ENCODE measurements around the gene EXO1. TPM values are rescaled to one million over a fixed set of nuclear protein-coding genes. Genes with fewer than 3 reads are reported as not detected.

The EXO1 gene
- polyA plus RNA-seq, 1 donor (not counting 4 experiments of a cell fraction or from before 2014, with no cell fraction given): 5.4 TPM

GRCh38 chr1:241916196-241916595, 68.2 kb downstream of the EXO1 start:
- Histone ChIP-seq H4K20me1 (ENCODE audit: control insufficient read depth, extremely low read depth, insufficient read depth, low read length) (no peaks in the 10 kb centered on the region), H3K36me3 (ENCODE audit: control insufficient read depth in 2 of 2, extremely low read depth in 1 of 2, insufficient read depth in 2 of 2, low read length in 2 of 2) (no peaks in the 10 kb centered on the region), H3K9ac (ENCODE audit: control insufficient read depth, extremely low read depth, insufficient read depth, low read length) (no peak overlapping the region), H3K79me2 (ENCODE audit: control insufficient read depth, insufficient read depth, low read length) (no peaks in the 10 kb centered on the region), H3K9me3 (ENCODE audit: control insufficient read depth, low read depth, low read length) (no peaks in the 10 kb centered on the region), H3K27me3 (ENCODE audit: control insufficient read depth, extremely low read depth, insufficient read depth, low read length) (no peaks in the 10 kb centered on the region), H3K4me1 (ENCODE audit: control insufficient read depth, extremely low read depth, insufficient read depth, low read length) (no peaks in the 10 kb centered on the region), H3K4me2 (ENCODE audit: control insufficient read depth, extremely low read depth, insufficient read depth, low read depth, low read length) (no peak overlapping the region), H3K4me3 (ENCODE audit: control insufficient read depth in 2 of 3, extremely low read depth in 1 of 3, insufficient read depth in 2 of 3, low read depth in 1 of 3, low read length in 3 of 3) (no peak overlapping the region), H3K27ac (ENCODE audit: control insufficient read depth, insufficient read depth, low read length) (no peak overlapping the region), H3K9me1 (ENCODE audit: control insufficient read depth, extremely low read depth, insufficient read depth, low read length) (no peaks in the 10 kb centered on the region), H2AFZ (ENCODE audit: control insufficient read depth, low read length) (no peak overlapping the region)
- FAIRE-seq: no peak
- DNase-seq (ENCODE audit: low read depth, low spot score): no peak
- dilution Hi-C loops (cut with MboI; ENCODE audit: extremely low pct_ligation_motif_present, low sequenced_read_pairs): no loop called here
- TF ChIP-seq CTCF (optimal IDR thresholded peaks at IDR 0.05 in 1 of 3, IDR thresholded peaks at IDR 0.05 in 1 of 3, conservative IDR thresholded peaks at IDR 0.05 in 1 of 3; ENCODE audit: extremely low read depth in 1 of 3, insufficient read depth in 2 of 3, low read length in 3 of 3) (no peak), EZH2 (IDR thresholded peaks at IDR 0.05; ENCODE audit: low read length) (no peak)

- Histone ChIP-seq H3K27ac (ENCODE audit: control insufficient read depth, insufficient read depth, low read length) (no peak overlapping the region), H3K9me3 (ENCODE audit: control insufficient read depth, low read depth, low read length) (no peaks in the 10 kb centered on the region), H3K79me2 (ENCODE audit: control insufficient read depth, insufficient read depth, low read length) (no peaks in the 10 kb centered on the region), H3K36me3 (ENCODE audit: control insufficient read depth in 2 of 2, extremely low read depth in 1 of 2, insufficient read depth in 2 of 2, low read length in 2 of 2) (no peaks in the 10 kb centered on the region), H4K20me1 (ENCODE audit: control insufficient read depth, extremely low read depth, insufficient read depth, low read length) (no peaks in the 10 kb centered on the region), H3K4me1 (ENCODE audit: control insufficient read depth, extremely low read depth, insufficient read depth, low read length) (no peaks in the 10 kb centered on the region), H3K27me3 (ENCODE audit: control insufficient read depth, extremely low read depth, insufficient read depth, low read length) (no peaks in the 10 kb centered on the region), H3K4me2 (ENCODE audit: control insufficient read depth, extremely low read depth, insufficient read depth, low read depth, low read length) (no peak overlapping the region), H3K9ac (ENCODE audit: control insufficient read depth, extremely low read depth, insufficient read depth, low read length) (no peak overlapping the region), H3K9me1 (ENCODE audit: control insufficient read depth, extremely low read depth, insufficient read depth, low read length) (no peaks in the 10 kb centered on the region), H3K4me3 (ENCODE audit: control insufficient read depth in 2 of 3, extremely low read depth in 1 of 3, insufficient read depth in 2 of 3, low read depth in 1 of 3, low read length in 3 of 3) (no peak overlapping the region), H2AFZ (ENCODE audit: control insufficient read depth, low read length) (no peak overlapping the region)
- dilution Hi-C loops (cut with MboI; ENCODE audit: extremely low pct_ligation_motif_present, low sequenced_read_pairs): no loop called here
- DNase-seq (ENCODE audit: low read depth, low spot score) (no peak), FAIRE-seq (no peak)
- TF ChIP-seq CTCF (optimal IDR thresholded peaks at IDR 0.05 in 1 of 3, IDR thresholded peaks at IDR 0.05 in 1 of 3, conservative IDR thresholded peaks at IDR 0.05 in 1 of 3; ENCODE audit: extremely low read depth in 1 of 3, insufficient read depth in 2 of 3, low read length in 3 of 3) (no peak), EZH2 (IDR thresholded peaks at IDR 0.05; ENCODE audit: low read length) (no peak)
Observed at GRCh38 chr1:241917487-241917886, 69.5 kb downstream of the EXO1 start.

Measured in keratinocyte (primary cell).